Superior temporal gyrus (tissue), 1 donor: ENCODE data around the gene DAB2IP.

ENCODE experiments used
- DNase-seq: peaks from one replicate; pipeline ENCODE4 v3.0.0-alpha.2; 2016; ENCODE audit errors: extremely low spot score

The DAB2IP gene

GRCh38 chr9:121703014-121703734 lies 51.7 kb downstream of the DAB2IP start:
- DNase-seq, result no peak

- no peak for DNase-seq
Observed at GRCh38 chr9:121704281-121704680, 52.8 kb downstream of the DAB2IP start.

GRCh38 chr9:121706149-121706750 lies 54.8 kb downstream of the DAB2IP start:
- DNase-seq, result no peak

DNA sequence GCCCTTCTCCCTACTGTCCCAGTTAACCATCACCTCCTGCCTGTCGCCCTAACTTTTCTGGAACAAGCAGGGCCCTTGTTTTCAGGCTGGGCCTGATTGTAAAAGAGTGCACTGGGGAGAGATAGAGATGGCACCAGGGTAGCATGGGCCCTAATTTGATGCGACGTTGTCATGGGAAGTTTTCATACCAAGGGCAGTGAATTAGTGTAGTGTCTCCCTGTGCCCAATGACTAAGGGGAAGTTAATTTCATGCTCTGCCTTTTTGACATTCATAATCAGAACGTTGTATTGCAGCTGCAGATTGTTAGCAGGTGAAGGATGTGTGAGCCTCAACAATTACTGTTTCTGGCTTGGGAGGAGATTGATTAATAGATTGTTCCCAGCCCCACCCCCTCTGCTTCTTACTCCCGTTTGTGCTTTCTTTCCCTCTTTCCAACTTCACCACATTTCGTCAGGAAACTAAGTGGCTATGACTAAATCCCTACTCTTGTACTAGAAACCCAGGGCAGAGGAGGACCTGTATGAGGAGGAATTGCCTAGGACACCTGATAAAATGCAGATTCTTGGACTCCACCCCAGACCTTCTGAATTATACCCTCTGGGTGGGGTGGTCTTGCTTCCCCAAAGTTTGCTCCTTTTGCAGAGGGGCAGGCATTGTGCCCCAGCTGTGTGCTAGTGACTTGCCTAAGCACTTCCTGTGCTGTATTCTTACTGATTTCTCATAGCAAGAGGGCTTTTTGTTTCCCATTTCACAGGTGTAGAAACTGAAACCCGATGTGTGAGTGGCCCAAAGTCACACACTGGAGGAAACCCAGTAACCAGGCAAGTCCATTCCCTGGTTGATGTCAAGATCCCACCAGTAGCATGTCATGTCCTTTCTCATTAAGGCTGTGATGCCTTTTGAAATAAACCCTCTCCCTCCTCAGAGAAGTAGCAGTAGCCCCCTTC lies 56.3 kb downstream of the DAB2IP start:
- no peak for DNase-seq

DNA sequence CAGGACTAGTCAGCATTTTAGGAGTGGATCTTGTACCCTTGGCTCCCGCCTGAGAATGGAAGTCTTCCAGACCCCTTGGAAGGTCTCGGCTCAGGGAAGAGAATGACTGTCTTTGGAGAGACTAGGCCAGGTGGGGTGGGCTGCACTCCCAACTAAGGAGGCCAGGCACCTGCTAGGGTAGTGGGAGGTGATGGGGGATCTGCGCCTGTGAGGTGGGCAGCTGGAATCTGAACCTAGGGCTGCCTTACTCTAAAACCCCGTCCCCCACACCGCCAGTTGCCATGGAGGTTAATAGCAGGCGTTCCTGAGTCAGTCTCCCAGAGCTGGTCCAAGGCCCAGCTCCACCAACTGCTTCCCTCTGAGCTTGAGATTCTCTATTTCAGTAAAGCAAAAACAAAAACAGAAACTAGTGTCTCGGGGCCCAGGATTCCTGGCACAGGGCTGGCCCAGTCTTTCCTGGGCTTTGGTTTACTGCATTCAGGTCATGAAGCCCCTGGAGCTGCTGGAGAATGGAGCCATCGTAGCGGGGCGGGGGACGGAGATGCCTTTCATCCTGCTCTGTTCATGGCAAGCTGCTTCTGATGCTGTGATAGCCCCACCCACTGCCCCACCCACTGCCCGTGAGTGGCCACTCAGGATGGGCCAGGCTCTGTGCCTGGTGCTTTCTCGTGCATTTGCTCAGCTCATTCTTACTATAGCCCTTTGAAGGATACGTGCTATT lies 57.5 kb downstream of the DAB2IP start:
- DNase-seq, result no peak

- DNase-seq, result no peak
Observed at GRCh38 chr9:121709798-121710197, 58.4 kb downstream of the DAB2IP start.

- no peak for DNase-seq
Observed at GRCh38 chr9:121711281-121711680, 59.8 kb downstream of the DAB2IP start.

- no peak for DNase-seq
Observed at GRCh38 chr9:121711797-121712196, 60.4 kb downstream of the DAB2IP start.

DNA sequence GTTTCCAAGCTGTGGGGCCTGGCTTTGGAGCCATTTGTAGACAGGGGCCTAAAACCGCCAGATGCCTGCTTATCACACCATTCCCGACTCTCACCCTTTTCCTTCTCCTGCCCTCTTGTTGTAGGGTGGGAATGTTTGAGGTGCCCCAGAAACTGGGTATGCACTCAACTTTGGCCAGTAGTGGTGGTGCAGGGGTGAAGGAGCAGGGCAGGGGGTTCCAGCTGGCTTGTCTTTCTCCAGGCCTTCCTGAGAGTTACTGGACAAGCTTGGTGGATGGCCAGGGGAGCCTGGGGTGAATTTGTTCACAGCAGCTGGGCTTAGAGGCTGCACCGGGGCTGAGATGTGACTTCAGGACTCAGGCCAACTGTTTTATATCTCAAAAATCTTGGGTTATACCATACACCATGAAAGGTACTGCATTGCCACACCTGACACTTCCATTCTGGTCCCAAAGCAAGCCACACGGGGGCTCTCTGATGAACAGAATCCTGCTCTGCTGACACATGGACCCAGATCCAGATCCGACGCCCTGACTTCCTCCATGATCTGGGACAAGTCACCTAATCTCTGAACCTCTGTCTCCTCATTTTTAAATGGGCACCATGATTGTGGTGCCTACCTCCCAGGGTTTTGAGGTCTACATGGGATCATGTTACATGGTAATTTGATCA lies 62.1 kb downstream of the DAB2IP start:
- DNase-seq, result no peak

GRCh38 chr9:121714075-121714705 lies 62.8 kb downstream of the DAB2IP start:
- no peak for DNase-seq

GRCh38 chr9:121714873-121715272 lies 63.4 kb downstream of the DAB2IP start:
- no peak for DNase-seq

- no peak for DNase-seq
Observed at GRCh38 chr9:121717141-121717991, 65.9 kb downstream of the DAB2IP start.

- peak; percentile 60 for DNase-seq
Observed at GRCh38 chr9:121718084-121718483, 66.7 kb downstream of the DAB2IP start.

GRCh38 chr9:121718501-121718900 lies 67.1 kb downstream of the DAB2IP start:
- peak; percentile 52 for DNase-seq

- DNase-seq, result no peak
Observed at GRCh38 chr9:121720311-121721057, 69.0 kb downstream of the DAB2IP start.

DNA sequence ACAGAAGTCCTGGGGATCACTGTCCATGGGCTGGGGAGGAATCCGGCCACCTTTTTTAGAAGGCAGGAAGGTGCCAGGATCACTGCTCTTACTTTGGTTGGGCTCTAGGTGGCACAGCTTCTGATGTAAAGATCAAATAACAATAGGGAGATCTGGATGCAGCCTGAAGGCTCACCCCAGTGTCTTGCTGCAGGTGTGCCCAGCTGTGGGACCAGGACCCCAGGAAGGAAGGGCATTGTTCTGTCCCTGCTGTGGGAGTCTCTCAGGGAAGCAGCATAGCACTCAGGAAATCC lies 69.6 kb downstream of the DAB2IP start:
- DNase-seq, result no peak

DNA sequence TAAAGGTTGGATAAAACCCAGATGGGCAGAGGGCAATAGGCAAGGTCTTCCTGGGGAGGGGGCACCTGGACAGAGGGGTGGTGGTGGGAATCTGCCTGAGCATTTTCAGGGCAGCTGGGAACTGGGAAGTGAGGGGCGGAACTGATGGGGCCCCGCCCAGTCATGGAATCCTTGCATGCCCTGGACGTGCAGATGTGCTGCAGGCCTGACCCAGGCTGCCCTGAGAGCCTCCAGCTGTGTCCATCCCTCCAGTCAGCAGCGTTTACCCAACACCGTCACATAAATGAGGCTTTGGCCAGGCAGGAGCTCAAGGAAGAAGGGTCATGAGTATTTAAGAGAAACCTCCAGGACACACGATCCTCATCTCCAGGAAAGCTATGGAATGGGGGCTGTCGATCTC lies 70.3 kb downstream of the DAB2IP start:
- DNase-seq, result no peak

DNA sequence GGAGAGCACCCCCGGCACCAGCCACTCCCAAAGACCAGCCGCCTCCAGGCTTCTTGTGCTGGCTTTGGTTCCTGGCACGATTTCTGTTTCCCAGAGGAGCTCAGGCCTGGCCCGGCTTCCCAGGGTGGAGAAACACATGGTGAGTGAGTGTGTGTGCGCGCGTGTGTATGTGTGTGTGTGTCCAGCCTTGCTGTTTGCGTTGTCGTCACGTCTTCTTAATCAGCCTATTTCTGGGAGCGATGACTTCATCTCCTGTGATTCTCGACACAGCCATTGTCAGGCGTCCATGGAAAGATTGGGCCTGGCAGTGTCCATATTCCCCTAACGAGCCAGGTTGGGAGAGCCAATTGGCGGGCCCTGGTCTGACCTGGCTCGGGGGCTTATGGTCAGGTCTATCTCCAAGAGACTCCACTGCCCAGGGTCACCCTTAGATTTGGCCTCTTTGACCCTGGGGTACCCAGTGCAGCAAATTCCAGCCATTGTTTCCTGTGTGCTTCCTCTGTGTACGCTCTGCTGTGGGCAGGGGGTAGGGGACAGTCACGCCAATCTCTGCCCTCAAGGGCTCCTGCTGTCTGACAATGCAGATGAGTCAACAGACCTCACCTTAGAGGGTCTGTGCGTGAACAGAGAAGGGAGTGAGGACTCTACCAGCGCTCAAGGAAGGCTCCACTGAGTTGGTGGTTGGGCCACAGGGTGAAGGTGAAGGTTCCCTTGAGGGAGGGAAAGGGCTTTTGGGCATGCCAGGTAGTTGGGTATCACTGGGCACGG lies 73.8 kb downstream of the DAB2IP start:
- peak; percentile 81 for DNase-seq
